Kidney (tissue), 14 donors: Measurements from ENCODE around the gene USP35. TPM values are rescaled to one million over a fixed set of nuclear protein-coding genes. Genes with fewer than 3 reads are reported as not detected.

ENCODE experiments used
- DNase-seq, 5 donors: peaks; one replicate each; pipeline ENCODE4 v3.0.0-alpha.2; 2013 to 2020
- FAIRE-seq: peaks from 2 replicates; lab custom pipeline; 2012; peaks lifted over from hg19 to GRCh38; lab: Jason Lieb, UNC
- H3K27ac ChIP-seq, 2 donors: one replicate each; pipeline ENCODE4 v1.7.0; 2013; ENCODE audit warnings: low read depth in 2 of 2, low read length in 2 of 2, inconsistent platforms in 1 of 2
- H3K27me3 ChIP-seq: one replicate; pipeline ENCODE4 v1.7.1; 2013; ENCODE audit warnings: low read length, inconsistent platforms; ENCODE audit not compliant: control insufficient read depth, insufficient read depth
- H3K36me3 ChIP-seq, 3 donors: one replicate each; pipeline versions ENCODE4 v1.7.0 to v1.7.1; 2013; ENCODE audit warnings: low read length in 3 of 3, control low read depth in 1 of 3, inconsistent platforms in 1 of 3; ENCODE audit not compliant: insufficient read depth in 3 of 3, control insufficient read depth in 2 of 3
- H3K4me1 ChIP-seq, 3 donors: one replicate each; pipeline versions ENCODE4 v1.7.0 to v1.7.1; 2013; ENCODE audit warnings: low read length in 3 of 3, inconsistent platforms in 1 of 3, low read depth in 1 of 3; ENCODE audit not compliant: control insufficient read depth in 2 of 3, insufficient read depth in 2 of 3
- H3K4me3 ChIP-seq, 3 donors: one replicate each; pipeline versions ENCODE4 v1.7.0 to v1.8.1; 2013; ENCODE audit warnings: low read length in 3 of 3, control low read depth in 1 of 3, inconsistent platforms in 1 of 3
- H3K9ac ChIP-seq, 3 donors: one replicate each; pipeline versions ENCODE4 v1.7.0 to v1.7.1; 2013; ENCODE audit warnings: low read length in 3 of 3, control low read depth in 1 of 3, inconsistent platforms in 1 of 3
- H3K9me3 ChIP-seq, 3 donors: one replicate each; pipeline versions ENCODE4 v1.7.0 to v1.7.1; 2013; ENCODE audit warnings: low read length in 3 of 3, control low read depth in 1 of 3, inconsistent platforms in 1 of 3; ENCODE audit not compliant: control insufficient read depth in 2 of 3, insufficient read depth in 1 of 3
- CTCF ChIP-seq: IDR thresholded peaks from 3 replicates; pipeline ENCODE4 v1.5.1; 2012; ENCODE audit warnings: mild to moderate bottlenecking, moderate library complexity, borderline replicate concordance; ENCODE audit not compliant: insufficient read depth; ENCODE audit errors: extremely low read depth
- intact Hi-C: fragments of 100-400 bp; cut with DNase I; formaldehyde crosslinking; loops from one replicate; pipeline ENCODE4 v1.11.1; 2022
- polyA plus RNA-seq: library from polyadenylated mRNA; stranded (reverse); fragments of 350-450 nt; fragmentation: Illumina TruSeq; extraction: RNeasy Lipid Tissue Mini Kit (QIAGEN cat#74804); gene quantifications from one replicate; pipeline ENCODE4 v1.2.3, GENCODE V29; 2014; ENCODE audit warnings: low read depth, low replicate concordance; ENCODE audit not compliant: insufficient read depth
- total RNA-seq: library from RNA; stranded (reverse); fragmentation: NEBNext Ultra II Directional; extraction: Animal tissue kit (Norgen Biotek cat#: 25700); gene quantifications from one replicate; pipeline ENCODE4 v1.2.1, GENCODE V29; 2021
- donor health status: control.
- donor health status: control.
- donor health status: control.
- donor health status: control.
- donor health status: control.
- donor health status: DM: yes; HTN: yes; CAD: no.
- donor health status: Normal renal cell carcinoma (clear cell type).

Gene USP35
- total and polyA plus RNA-seq, 2 donors from 2014 or later, result 4.0 to 7.7 TPM

GRCh38 chr11:78199015-78199652 is 10.4 kb downstream of the USP35 start:
- DNase-seq (no peak), FAIRE-seq (no peak)
- Histone ChIP-seq H3K27me3 (no peaks in the 10 kb centered on the region), H3K27ac (no peak overlapping the region), H3K4me3 (no peak overlapping the region), H3K9ac (no peak overlapping the region), H3K36me3 (peaks cover 0 to 7% (median 0%) of the 10 kb centered on the region in 3 donors), H3K4me1 (no peaks in the 10 kb centered on the region), H3K9me3 (no peaks in the 10 kb centered on the region)
- intact Hi-C loops, result no loop called here
- TF ChIP-seq CTCF, result no peak

- Histone ChIP-seq H3K9ac (no peak overlapping the region), H3K4me1 (no peaks in the 10 kb centered on the region), H3K27ac (no peak overlapping the region), H3K36me3 (peaks cover 0 to 7% (median 0%) of the 10 kb centered on the region in 3 donors), H3K9me3 (no peaks in the 10 kb centered on the region), H3K27me3 (no peaks in the 10 kb centered on the region), H3K4me3 (no peak overlapping the region)
- FAIRE-seq (no peak), DNase-seq (no peak)
- no peak for TF ChIP-seq CTCF
- intact Hi-C loops, result no loop called here
These were observed 10.9 kb downstream of the USP35 start for GRCh38 chr11:78199653-78200015.

- FAIRE-seq, result no peak
These were observed 11.3 kb downstream of the USP35 start for GRCh38 chr11:78200061-78200460.

More at GRCh38 chr11:78200061-78200460, 11.3 kb downstream of the USP35 start:
- H3K27me3 ChIP-seq, result no peaks in the 10 kb centered on the region
- H3K9me3 ChIP-seq, result no peaks in the 10 kb centered on the region
- peaks cover 0 to 7% (median 0%) of the 10 kb centered on the region in 3 donors for H3K36me3 ChIP-seq
- intact Hi-C loops, result no loop called here
- no peak for TF ChIP-seq CTCF
- H3K4me3 ChIP-seq, result no peak overlapping the region
- no peak for DNase-seq
- no peak overlapping the region for H3K27ac ChIP-seq
- H3K4me1 ChIP-seq, result no peaks in the 10 kb centered on the region
- no peak overlapping the region for H3K9ac ChIP-seq
